Keratinocyte (primary cell): ENCODE data around the gene NUDT3. TPM values are rescaled to one million over a fixed set of nuclear protein-coding genes. Genes with fewer than 3 reads are reported as not detected.
"Not testable (repeated sequence)": the region's sequence is repeated elsewhere in the genome, so short reads cannot be mapped to it uniquely, and the experiment has no call there.

Experiments used
- DNase-seq: peaks from one replicate; pipeline ENCODE4 v3.0.0-alpha.2; 2011; ENCODE audit warnings: low read depth, missing footprints, low spot score
- FAIRE-seq: peaks from 2 replicates; lab custom pipeline; 2011; peaks lifted over from hg19 to GRCh38; lab: Jason Lieb, UNC
- H2AFZ ChIP-seq: 2 replicates; pipeline ENCODE4 v1.6.0; 2012; ENCODE audit warnings: low read length, control low read depth, inconsistent platforms; ENCODE audit not compliant: control insufficient read depth
- H3K27ac ChIP-seq: 2 replicates; pipeline ENCODE4 v1.5.1; 2011; ENCODE audit warnings: low read length; ENCODE audit not compliant: control insufficient read depth, insufficient read depth
- H3K27me3 ChIP-seq: 3 replicates; pipeline ENCODE4 v1.6.0; 2011; ENCODE audit warnings: low read length; ENCODE audit not compliant: control insufficient read depth, insufficient read depth; ENCODE audit errors: extremely low read depth
- H3K36me3 ChIP-seq, 2 experiments: 2 replicates in 1 of 2; 3 replicates in 1 of 2; pipeline ENCODE4 v1.5.1; 2011; ENCODE audit warnings: low read length in 2 of 2, mild to moderate bottlenecking in 1 of 2; ENCODE audit not compliant: control insufficient read depth in 2 of 2, insufficient read depth in 2 of 2; ENCODE audit errors: extremely low read depth in 1 of 2
- H3K4me1 ChIP-seq: 3 replicates; pipeline ENCODE4 v1.5.1; 2011; ENCODE audit warnings: low read length; ENCODE audit not compliant: control insufficient read depth, insufficient read depth; ENCODE audit errors: extremely low read depth
- H3K4me2 ChIP-seq: 3 replicates; pipeline ENCODE4 v1.6.0; 2011; ENCODE audit warnings: low read depth, low read length; ENCODE audit not compliant: control insufficient read depth, insufficient read depth; ENCODE audit errors: extremely low read depth
- H3K4me3 ChIP-seq, 3 experiments: fragments of 200-600 bp in 1 of 3; sonication (generic) in 1 of 3; 2 replicates in 2 of 3; 3 replicates in 1 of 3; pipeline ENCODE4 v1.5.1; 2011 to 2016; ENCODE audit warnings: low read length in 3 of 3, mild to moderate bottlenecking in 3 of 3, control low read depth in 2 of 3, inconsistent platforms in 1 of 3, low read depth in 1 of 3, mixed read lengths in 1 of 3, mixed run types in 1 of 3, moderate library complexity in 1 of 3; ENCODE audit not compliant: control insufficient read depth in 2 of 3, insufficient read depth in 2 of 3; ENCODE audit errors: extremely low read depth in 1 of 3
- H3K79me2 ChIP-seq: 2 replicates; pipeline ENCODE4 v1.6.0; 2012; ENCODE audit warnings: low read length; ENCODE audit not compliant: control insufficient read depth, insufficient read depth
- H3K9ac ChIP-seq: 3 replicates; pipeline ENCODE4 v1.6.0; 2011; ENCODE audit warnings: low read length; ENCODE audit not compliant: control insufficient read depth, insufficient read depth; ENCODE audit errors: extremely low read depth
- H3K9me1 ChIP-seq: 3 replicates; pipeline ENCODE4 v1.6.0; 2011; ENCODE audit warnings: low read length; ENCODE audit not compliant: control insufficient read depth, insufficient read depth; ENCODE audit errors: extremely low read depth
- H3K9me3 ChIP-seq: 2 replicates; pipeline ENCODE4 v1.5.1; 2012; ENCODE audit warnings: low read depth, low read length; ENCODE audit not compliant: control insufficient read depth
- H4K20me1 ChIP-seq: 3 replicates; pipeline ENCODE4 v1.6.0; 2011; ENCODE audit warnings: low read length; ENCODE audit not compliant: control insufficient read depth, insufficient read depth; ENCODE audit errors: extremely low read depth
- CTCF ChIP-seq, 3 experiments: IDR thresholded peaks in 1 of 3; conservative IDR thresholded peaks in 1 of 3; optimal IDR thresholded peaks in 1 of 3; 2 replicates in 2 of 3; 3 replicates in 1 of 3; pipeline versions ENCODE3 to v1.5.1; 2011; ENCODE audit warnings: low read length in 3 of 3, mild to moderate bottlenecking in 3 of 3, moderate library complexity in 2 of 3, control low read depth in 1 of 3, inconsistent platforms in 1 of 3; ENCODE audit not compliant: insufficient read depth in 2 of 3; ENCODE audit errors: extremely low read depth in 1 of 3
- EZH2 ChIP-seq: IDR thresholded peaks from one replicate; pipeline ENCODE4 v1.6.1; 2012; ENCODE audit warnings: inconsistent platforms, mild to moderate bottlenecking, low read length, moderate library complexity
- dilution Hi-C: fragments of 300-500 bp; cut with MboI; formaldehyde crosslinking; loops from one replicate; pipeline ENCODE4 v1.7.0; 2020; ENCODE audit warnings: low sequenced_read_pairs; ENCODE audit not compliant: extremely low pct_ligation_motif_present
- polyA plus RNA-seq, 5 experiments: library from polyadenylated mRNA; depleted of rRNA in 3 of 5; stranded (reverse) in 3 of 5; stranded (forward) in 1 of 5; unstranded in 1 of 5; fragments of >200 nt; gene quantifications; 1 replicate in 1 of 5; 2 replicates in 3 of 5; 3 replicates in 1 of 5; pipeline versions ENCODE4 v1.2.1 to v1.2.3, GENCODE V29; 2011 to 2012; ENCODE audit warnings: missing spikeins in 2 of 5, low read depth in 1 of 5, low replicate concordance in 1 of 5

Gene NUDT3
- polyA plus RNA-seq, 1 donor (not counting 4 experiments of a cell fraction or from before 2014, with no cell fraction given), result 16.5 TPM

- DNase-seq (no peak), FAIRE-seq (no peak)
- Histone ChIP-seq H3K4me2 (no peak overlapping the region), H3K79me2 (peaks cover 75% of the 10 kb centered on the region), H3K36me3 (no peaks in the 10 kb centered on the region), H3K9ac (no peak overlapping the region), H3K27ac (no peak overlapping the region), H2AFZ (no peak overlapping the region), H3K4me1 (no peaks in the 10 kb centered on the region), H3K4me3 (no peak overlapping the region), H3K27me3 (no peaks in the 10 kb centered on the region), H4K20me1 (peaks cover 13% of the 10 kb centered on the region), H3K9me3 (no peaks in the 10 kb centered on the region), H3K9me1 (peaks cover 6% of the 10 kb centered on the region)
- TF ChIP-seq CTCF (optimal IDR thresholded peaks at IDR 0.05 in 1 of 3, IDR thresholded peaks at IDR 0.05 in 1 of 3, conservative IDR thresholded peaks at IDR 0.05 in 1 of 3; ENCODE audit: extremely low read depth in 1 of 3, insufficient read depth in 2 of 3, low read length in 3 of 3) (no peak), EZH2 (no peak)
- dilution Hi-C loops, result no loop called here
These were observed 18.4 kb downstream of the NUDT3 start for GRCh38 chr6:34374069-34374468.

GRCh38 chr6:34373511-34373910 lies 19.0 kb downstream of the NUDT3 start:
- H2AFZ ChIP-seq, result no peak overlapping the region
- FAIRE-seq (no peak), DNase-seq (no peak)
- H3K9me1 ChIP-seq, result peaks cover 4% of the 10 kb centered on the region
- TF ChIP-seq EZH2, result no peak
- TF ChIP-seq CTCF (optimal IDR thresholded peaks at IDR 0.05 in 1 of 3, IDR thresholded peaks at IDR 0.05 in 1 of 3, conservative IDR thresholded peaks at IDR 0.05 in 1 of 3; ENCODE audit: extremely low read depth in 1 of 3, insufficient read depth in 2 of 3, low read length in 3 of 3), result no peak
- no peak overlapping the region for H3K4me2 ChIP-seq
- no peak overlapping the region for H3K4me3 ChIP-seq
- H3K4me1 ChIP-seq, result no peaks in the 10 kb centered on the region
- peaks cover 72% of the 10 kb centered on the region for H3K79me2 ChIP-seq
- dilution Hi-C loops, result no loop called here
- peaks cover 9% of the 10 kb centered on the region for H4K20me1 ChIP-seq
- no peak overlapping the region for H3K9ac ChIP-seq
- H3K27ac ChIP-seq, result no peak overlapping the region
- H3K27me3 ChIP-seq, result no peaks in the 10 kb centered on the region
- H3K36me3 ChIP-seq, result no peaks in the 10 kb centered on the region
- H3K9me3 ChIP-seq, result no peaks in the 10 kb centered on the region

GRCh38 chr6:34371865-34372264 lies 20.6 kb downstream of the NUDT3 start:
- H3K27me3 ChIP-seq, H3K4me2 ChIP-seq, dilution Hi-C loops, H3K36me3 ChIP-seq, H3K9me3 ChIP-seq, H3K4me3 ChIP-seq, DNase-seq, H3K9me1 ChIP-seq, H3K27ac ChIP-seq, H3K4me1 ChIP-seq, H2AFZ ChIP-seq, H4K20me1 ChIP-seq, FAIRE-seq, H3K9ac ChIP-seq: not testable (repeated sequence)
- H3K79me2 ChIP-seq, result peaks cover 67% of the 10 kb centered on the region
